K562 (cell line): ENCODE data around the gene NCKIPSD. TPM values are rescaled to one million over a fixed set of nuclear protein-coding genes. Genes with fewer than 3 reads are reported as not detected.

Experiments
- ATAC-seq: fragments of 200-7000 bp; cut with Tn5 transposase; 3 replicates; pipeline ENCODE4 v1.9.1; 2020; ENCODE audit warnings: moderate library complexity
- BruUV-seq: library from RNA; stranded (reverse); fragments of 400-500 nt; replicated peaks from 2 replicates; lab custom pipeline; 2021; lab: Mats Ljungman, UMichigan
- CTCF ChIA-PET: fragments of 300-600 bp; formaldehyde crosslinking; extraction: SDS; loops from one replicate; lab custom pipeline; 2021; ENCODE audit warnings: low intra/inter-chr PET ratio; lab: Yijun Ruan, JAX
- POLR2A ChIA-PET: fragments of 300-600, 350-650 bp; sonication (Branson Sonifier 250); formaldehyde crosslinking; extraction: SDS; loops from one replicate; lab custom pipeline; 2021; ENCODE audit warnings: antibody characterized with exemption, inconsistent platforms; lab: Yijun Ruan, JAX
- DNase-seq, 4 experiments: peaks; one replicate each; pipeline versions ENCODE4 v3.0.0 to v3.0.0-alpha.2; 2011 to 2018; ENCODE audit warnings: low spot score in 3 of 4, mixed read lengths in 3 of 4; ENCODE audit errors: extremely low read depth in 1 of 4
- FAIRE-seq: peaks from 2 replicates; lab custom pipeline; 2011; peaks lifted over from hg19 to GRCh38; lab: Jason Lieb, UNC
- H2AFZ ChIP-seq: 2 replicates; pipeline ENCODE4 v1.6.0; 2011; ENCODE audit warnings: low read depth, low read length, control low read depth, inconsistent platforms
- H3K27ac ChIP-seq: fragments of 200-600 bp; 3 replicates; pipeline ENCODE4 v1.8.0; 2011; ENCODE audit warnings: low read depth, mild to moderate bottlenecking, control low read depth, inconsistent platforms, low read length, moderate library complexity, mixed read lengths; ENCODE audit errors: extremely low read depth
- H3K27me3 ChIP-seq, 2 experiments: fragments of 300-600 bp in 1 of 2; 2 replicates in 1 of 2; 3 replicates in 1 of 2; pipeline versions ENCODE4 v1.6.0 to v1.8.0; 2011; ENCODE audit warnings: inconsistent platforms in 2 of 2, low read length in 2 of 2, mild to moderate bottlenecking in 1 of 2, mixed read lengths in 1 of 2, moderate library complexity in 1 of 2; ENCODE audit not compliant: control insufficient read depth in 2 of 2, insufficient read depth in 2 of 2
- H3K36me3 ChIP-seq: fragments of 300-600 bp; 3 replicates; pipeline ENCODE4 v1.8.0; 2011; ENCODE audit warnings: mild to moderate bottlenecking, low read length, inconsistent platforms; ENCODE audit not compliant: control insufficient read depth, insufficient read depth
- H3K4me1 ChIP-seq, 2 experiments: fragments of 200-600 bp in 1 of 2; replicated peaks in 1 of 2; 2 replicates in 1 of 2; 3 replicates in 1 of 2; pipeline versions ENCODE4 v1.5.1 to v1.8.0; 2011; ENCODE audit warnings: inconsistent platforms in 2 of 2, low read length in 2 of 2, mild to moderate bottlenecking in 1 of 2, mixed read lengths in 1 of 2, moderate library complexity in 1 of 2; ENCODE audit not compliant: control insufficient read depth in 2 of 2, insufficient read depth in 2 of 2
- H3K4me2 ChIP-seq: 2 replicates; pipeline ENCODE4 v1.6.1; 2011; ENCODE audit warnings: low read length, control low read depth, inconsistent platforms, mixed read lengths; ENCODE audit not compliant: insufficient read depth
- H3K4me3 ChIP-seq: fragments of 200-600 bp; sonication (generic), shearing (Covaris generic); 2 replicates; pipeline ENCODE4 v1.5.1; 2016; ENCODE audit warnings: control low read depth, inconsistent platforms
- H3K79me2 ChIP-seq: fragments of 200-600 bp; 3 replicates; pipeline ENCODE4 v1.8.0; 2011; ENCODE audit warnings: low read length, inconsistent platforms; ENCODE audit not compliant: control insufficient read depth, insufficient read depth
- H3K9ac ChIP-seq, 2 experiments: 2 replicates each; pipeline versions ENCODE4 v1.6.0 to v1.6.1; 2011; ENCODE audit warnings: low read depth in 2 of 2, low read length in 2 of 2, control low read depth in 1 of 2, inconsistent platforms in 1 of 2, mild to moderate bottlenecking in 1 of 2, mixed read lengths in 1 of 2; ENCODE audit not compliant: insufficient read depth in 1 of 2
- H3K9me1 ChIP-seq: one replicate; pipeline ENCODE4 v1.6.0; 2011; ENCODE audit warnings: inconsistent platforms, mild to moderate bottlenecking, low read length, moderate library complexity; ENCODE audit not compliant: control insufficient read depth, insufficient read depth
- H3K9me3 ChIP-seq: replicated peaks from 2 replicates; pipeline ENCODE4 v1.5.1; 2011; ENCODE audit warnings: low read depth, low read length, inconsistent platforms; ENCODE audit not compliant: control insufficient read depth, insufficient read depth
- H4K20me1 ChIP-seq: replicated peaks from 2 replicates; pipeline ENCODE4 v1.6.1; 2011; ENCODE audit warnings: low read length, inconsistent platforms, mixed read lengths; ENCODE audit not compliant: control insufficient read depth, insufficient read depth
- BRD9 ChIP-seq: fragments of 450-650 bp; IDR thresholded peaks from 2 replicates; pipeline ENCODE4 v1.6.1; 2018; ENCODE audit warnings: low read depth; ENCODE audit not compliant: partially characterized antibody
- DMBX1 ChIP-seq: fragments of 250-450 bp; sonication (Bioruptor Pico); IDR thresholded peaks from 2 replicates; pipeline ENCODE4 v1.8.0; 2022; ENCODE audit warnings: inconsistent platforms, mild to moderate bottlenecking, moderate library complexity, borderline replicate concordance
- SIN3B ChIP-seq: fragments of 450-650 bp; IDR thresholded peaks from 2 replicates; pipeline ENCODE4 v1.6.1; 2017; ENCODE audit warnings: low read depth, mild to moderate bottlenecking, moderate library complexity
- WGBS: fragments of 100-300 bp; shearing (Covaris generic); methylation state at CpG from one replicate; pipeline ENCODE4 v1.1.6; 2016; ENCODE audit warnings: low coverage, mixed read lengths; ENCODE audit not compliant: insufficient coverage; ENCODE audit errors: missing lambda C conversion rate; 5-methylcytosine and 5-hydroxymethylcytosine counted together
- in situ Hi-C: fragments of 300-500 bp; cut with MboI; formaldehyde crosslinking; loops from 4 replicates; pipeline ENCODE4 v1.15.0; 2018; ENCODE audit warnings: inconsistent platforms, mixed read lengths
- intact Hi-C: fragments of 100-400 bp; cut with micrococcal nuclease; formaldehyde crosslinking; loops from 2 replicates; pipeline ENCODE4 v1.14.2; 2022
- polyA plus RNA-seq, 8 experiments: library from polyadenylated mRNA; depleted of rRNA in 4 of 8; stranded (reverse) in 5 of 8; unstranded in 3 of 8; fragments of >200 nt; fragmentation: Nextera tagmentation in 2 of 8; fragmentation: Illumina TruSeq in 1 of 8; extraction: Ambion mirVana in 2 of 8; extraction: Trizol in 1 of 8; gene quantifications; 2 replicates each; pipeline versions ENCODE4 v1.2.1 to v1.2.3, GENCODE V29; 2011 to 2014; ENCODE audit warnings: inconsistent platforms in 1 of 8, missing spikeins in 1 of 8
- total RNA-seq, 7 experiments: library from RNA; depleted of rRNA in 6 of 7; stranded (reverse); fragments of >200 nt in 6 of 7; fragmentation: Illumina TruSeq in 2 of 7; extraction: Trizol in 2 of 7; gene quantifications; 2 replicates each; pipeline versions ENCODE4 v1.2.1 to v1.2.3, GENCODE V29; 2011 to 2021; ENCODE audit warnings: low replicate concordance in 1 of 7
- TF ChIP-seq, protein P1 (sequence below): fragments of 450-650 bp; IDR thresholded peaks from 2 replicates; pipeline ENCODE4 v1.6.1; 2016; ENCODE audit warnings: mild to moderate bottlenecking, moderate library complexity
- TF ChIP-seq, protein P2 (sequence below), 2 experiments: IDR thresholded peaks; 2 replicates each; pipeline ENCODE4 v1.6.1; 2011; ENCODE audit warnings: borderline replicate concordance in 1 of 2, control low read depth in 1 of 2, low read depth in 1 of 2, low read length in 1 of 2, mild to moderate bottlenecking in 1 of 2, mixed read lengths in 1 of 2, moderate library complexity in 1 of 2; ENCODE audit not compliant: insufficient read depth in 1 of 2, insufficient read length in 1 of 2, poor library complexity in 1 of 2, severe bottlenecking in 1 of 2; ENCODE audit errors: extremely low read depth in 1 of 2

NCKIPSD gene
- total and polyA plus RNA-seq, 9 of the 15 experiments (the other 6 are each of a cell fraction or from before 2014, with no cell fraction given) = 0.49 to 24.4 (median 12.3) TPM

DNA sequence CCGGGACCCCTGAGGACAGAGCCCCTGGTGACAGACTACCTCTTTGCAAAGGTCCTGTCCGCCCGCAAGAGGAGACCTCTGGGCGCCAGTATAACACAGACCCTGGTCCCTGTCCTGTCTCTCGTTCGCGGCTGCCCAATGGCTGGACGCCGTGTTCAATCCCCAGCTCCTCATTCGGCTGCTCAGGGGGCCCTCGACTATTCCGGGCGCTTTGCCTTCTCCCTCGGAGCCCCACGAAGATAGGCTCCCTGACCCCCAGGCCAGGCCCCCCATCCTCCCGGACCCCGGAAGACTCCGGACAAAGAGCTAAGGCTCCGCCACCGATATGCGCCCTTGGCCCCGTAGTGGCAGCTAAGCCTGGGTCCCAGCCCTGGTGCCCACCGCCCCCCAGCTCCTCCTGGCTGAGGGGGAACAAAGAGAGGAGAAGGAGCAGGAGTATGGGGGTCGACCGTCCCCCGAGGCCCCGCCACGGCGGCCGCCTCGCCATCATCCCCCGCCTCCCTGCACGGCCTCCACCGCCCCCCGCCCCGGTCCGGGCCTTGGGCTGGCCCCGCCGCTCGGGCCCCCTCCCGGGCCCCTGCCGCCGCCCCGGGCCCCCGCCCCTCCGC, 23.5 kb downstream of the NCKIPSD start (continued):
- no peak for TF ChIP-seq BRD9

DNA sequence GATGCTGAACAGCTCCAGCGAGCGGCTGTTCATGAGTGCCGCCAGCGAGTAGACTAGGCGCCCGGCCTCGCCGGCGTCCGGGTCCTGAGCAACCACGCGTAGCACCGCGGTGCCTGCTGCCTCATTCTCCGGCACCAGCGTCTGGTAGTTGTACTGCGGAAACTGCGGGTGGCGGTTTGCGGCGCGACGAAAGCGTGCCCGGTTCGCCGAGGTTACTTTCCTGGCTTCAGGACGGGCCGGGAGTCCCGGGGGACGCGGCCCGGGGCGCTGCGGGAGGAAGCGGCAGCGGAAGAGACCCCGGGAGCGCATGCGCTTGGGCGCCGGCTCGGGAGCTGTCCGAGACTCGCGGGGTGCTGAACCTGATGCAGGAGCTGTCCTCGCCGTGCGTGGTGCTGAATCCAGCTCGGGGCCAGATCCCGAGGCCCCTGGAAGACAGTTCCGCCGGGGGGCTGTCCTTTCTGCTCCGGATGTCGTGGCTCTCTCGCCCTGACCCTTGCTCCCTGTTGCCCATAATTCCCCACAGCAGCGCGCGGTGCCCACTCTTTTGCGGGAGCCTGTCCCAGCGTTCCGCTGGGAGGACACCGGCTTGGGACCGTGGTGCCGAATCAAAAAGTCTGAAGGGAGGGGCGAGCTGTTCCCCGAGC, 24.1 kb downstream of the NCKIPSD start:
- H3K79me2 ChIP-seq = no peaks in the 10 kb centered on the region
- peak overlapping the region in 1 of 2 experiments; percentile 4; a peak in 1 of 4 replicates for H3K9ac ChIP-seq
- H3K4me1 ChIP-seq = peaks cover 2 to 36% of the 10 kb centered on the region in 2 experiments; a peak in 4 of 5 replicates
- in situ Hi-C loops = no loop called here
- FAIRE-seq = peak; percentile 82
- no peak overlapping the region for H3K27ac ChIP-seq
- no peak overlapping the region; the same call in 1 of the 2 replicates for H3K4me2 ChIP-seq
- no peaks in the 10 kb centered on the region for H3K9me3 ChIP-seq
- no peak overlapping the region for H2AFZ ChIP-seq
- ChIA-PET CTCF (no interaction called here), POLR2A (interaction anchor here (0.6 to 1.5 kb wide), 6 partner anchors 9 to 261 kb away, joined by 3 to 5 read pairs (median 3); no protein-coding TSS in a partner anchor)
- BruUV-seq = no TSS peak
- intact Hi-C loops = no loop called here
- WGBS = 22% methylated on average over 30 of the region's 67 CpGs
- H4K20me1 ChIP-seq = no peaks in the 10 kb centered on the region
- ATAC-seq = no peak; the same call in 2 of the 3 replicates
- peak; percentile 74 to 88 (median 87) for DNase-seq
- no peak overlapping the region; the same call in 1 of the 2 replicates for H3K4me3 ChIP-seq
- H3K9me1 ChIP-seq = no peaks in the 10 kb centered on the region
- no peaks in the 10 kb centered on the region; a peak in 1 of 5 replicates for H3K27me3 ChIP-seq
- peaks cover 2% of the 10 kb centered on the region; the same call in 1 of the 3 replicates for H3K36me3 ChIP-seq
- TF ChIP-seq, protein P1, sequence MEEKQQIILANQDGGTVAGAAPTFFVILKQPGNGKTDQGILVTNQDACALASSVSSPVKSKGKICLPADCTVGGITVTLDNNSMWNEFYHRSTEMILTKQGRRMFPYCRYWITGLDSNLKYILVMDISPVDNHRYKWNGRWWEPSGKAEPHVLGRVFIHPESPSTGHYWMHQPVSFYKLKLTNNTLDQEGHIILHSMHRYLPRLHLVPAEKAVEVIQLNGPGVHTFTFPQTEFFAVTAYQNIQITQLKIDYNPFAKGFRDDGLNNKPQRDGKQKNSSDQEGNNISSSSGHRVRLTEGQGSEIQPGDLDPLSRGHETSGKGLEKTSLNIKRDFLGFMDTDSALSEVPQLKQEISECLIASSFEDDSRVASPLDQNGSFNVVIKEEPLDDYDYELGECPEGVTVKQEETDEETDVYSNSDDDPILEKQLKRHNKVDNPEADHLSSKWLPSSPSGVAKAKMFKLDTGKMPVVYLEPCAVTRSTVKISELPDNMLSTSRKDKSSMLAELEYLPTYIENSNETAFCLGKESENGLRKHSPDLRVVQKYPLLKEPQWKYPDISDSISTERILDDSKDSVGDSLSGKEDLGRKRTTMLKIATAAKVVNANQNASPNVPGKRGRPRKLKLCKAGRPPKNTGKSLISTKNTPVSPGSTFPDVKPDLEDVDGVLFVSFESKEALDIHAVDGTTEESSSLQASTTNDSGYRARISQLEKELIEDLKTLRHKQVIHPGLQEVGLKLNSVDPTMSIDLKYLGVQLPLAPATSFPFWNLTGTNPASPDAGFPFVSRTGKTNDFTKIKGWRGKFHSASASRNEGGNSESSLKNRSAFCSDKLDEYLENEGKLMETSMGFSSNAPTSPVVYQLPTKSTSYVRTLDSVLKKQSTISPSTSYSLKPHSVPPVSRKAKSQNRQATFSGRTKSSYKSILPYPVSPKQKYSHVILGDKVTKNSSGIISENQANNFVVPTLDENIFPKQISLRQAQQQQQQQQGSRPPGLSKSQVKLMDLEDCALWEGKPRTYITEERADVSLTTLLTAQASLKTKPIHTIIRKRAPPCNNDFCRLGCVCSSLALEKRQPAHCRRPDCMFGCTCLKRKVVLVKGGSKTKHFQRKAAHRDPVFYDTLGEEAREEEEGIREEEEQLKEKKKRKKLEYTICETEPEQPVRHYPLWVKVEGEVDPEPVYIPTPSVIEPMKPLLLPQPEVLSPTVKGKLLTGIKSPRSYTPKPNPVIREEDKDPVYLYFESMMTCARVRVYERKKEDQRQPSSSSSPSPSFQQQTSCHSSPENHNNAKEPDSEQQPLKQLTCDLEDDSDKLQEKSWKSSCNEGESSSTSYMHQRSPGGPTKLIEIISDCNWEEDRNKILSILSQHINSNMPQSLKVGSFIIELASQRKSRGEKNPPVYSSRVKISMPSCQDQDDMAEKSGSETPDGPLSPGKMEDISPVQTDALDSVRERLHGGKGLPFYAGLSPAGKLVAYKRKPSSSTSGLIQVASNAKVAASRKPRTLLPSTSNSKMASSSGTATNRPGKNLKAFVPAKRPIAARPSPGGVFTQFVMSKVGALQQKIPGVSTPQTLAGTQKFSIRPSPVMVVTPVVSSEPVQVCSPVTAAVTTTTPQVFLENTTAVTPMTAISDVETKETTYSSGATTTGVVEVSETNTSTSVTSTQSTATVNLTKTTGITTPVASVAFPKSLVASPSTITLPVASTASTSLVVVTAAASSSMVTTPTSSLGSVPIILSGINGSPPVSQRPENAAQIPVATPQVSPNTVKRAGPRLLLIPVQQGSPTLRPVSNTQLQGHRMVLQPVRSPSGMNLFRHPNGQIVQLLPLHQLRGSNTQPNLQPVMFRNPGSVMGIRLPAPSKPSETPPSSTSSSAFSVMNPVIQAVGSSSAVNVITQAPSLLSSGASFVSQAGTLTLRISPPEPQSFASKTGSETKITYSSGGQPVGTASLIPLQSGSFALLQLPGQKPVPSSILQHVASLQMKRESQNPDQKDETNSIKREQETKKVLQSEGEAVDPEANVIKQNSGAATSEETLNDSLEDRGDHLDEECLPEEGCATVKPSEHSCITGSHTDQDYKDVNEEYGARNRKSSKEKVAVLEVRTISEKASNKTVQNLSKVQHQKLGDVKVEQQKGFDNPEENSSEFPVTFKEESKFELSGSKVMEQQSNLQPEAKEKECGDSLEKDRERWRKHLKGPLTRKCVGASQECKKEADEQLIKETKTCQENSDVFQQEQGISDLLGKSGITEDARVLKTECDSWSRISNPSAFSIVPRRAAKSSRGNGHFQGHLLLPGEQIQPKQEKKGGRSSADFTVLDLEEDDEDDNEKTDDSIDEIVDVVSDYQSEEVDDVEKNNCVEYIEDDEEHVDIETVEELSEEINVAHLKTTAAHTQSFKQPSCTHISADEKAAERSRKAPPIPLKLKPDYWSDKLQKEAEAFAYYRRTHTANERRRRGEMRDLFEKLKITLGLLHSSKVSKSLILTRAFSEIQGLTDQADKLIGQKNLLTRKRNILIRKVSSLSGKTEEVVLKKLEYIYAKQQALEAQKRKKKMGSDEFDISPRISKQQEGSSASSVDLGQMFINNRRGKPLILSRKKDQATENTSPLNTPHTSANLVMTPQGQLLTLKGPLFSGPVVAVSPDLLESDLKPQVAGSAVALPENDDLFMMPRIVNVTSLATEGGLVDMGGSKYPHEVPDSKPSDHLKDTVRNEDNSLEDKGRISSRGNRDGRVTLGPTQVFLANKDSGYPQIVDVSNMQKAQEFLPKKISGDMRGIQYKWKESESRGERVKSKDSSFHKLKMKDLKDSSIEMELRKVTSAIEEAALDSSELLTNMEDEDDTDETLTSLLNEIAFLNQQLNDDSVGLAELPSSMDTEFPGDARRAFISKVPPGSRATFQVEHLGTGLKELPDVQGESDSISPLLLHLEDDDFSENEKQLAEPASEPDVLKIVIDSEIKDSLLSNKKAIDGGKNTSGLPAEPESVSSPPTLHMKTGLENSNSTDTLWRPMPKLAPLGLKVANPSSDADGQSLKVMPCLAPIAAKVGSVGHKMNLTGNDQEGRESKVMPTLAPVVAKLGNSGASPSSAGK = no peak
- no peak for TF ChIP-seq SIN3B
- TF ChIP-seq, protein P2, sequence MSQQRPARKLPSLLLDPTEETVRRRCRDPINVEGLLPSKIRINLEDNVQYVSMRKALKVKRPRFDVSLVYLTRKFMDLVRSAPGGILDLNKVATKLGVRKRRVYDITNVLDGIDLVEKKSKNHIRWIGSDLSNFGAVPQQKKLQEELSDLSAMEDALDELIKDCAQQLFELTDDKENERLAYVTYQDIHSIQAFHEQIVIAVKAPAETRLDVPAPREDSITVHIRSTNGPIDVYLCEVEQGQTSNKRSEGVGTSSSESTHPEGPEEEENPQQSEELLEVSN (IDR thresholded peaks at IDR 0.05; ENCODE audit: borderline replicate concordance in 1 of 2, extremely low read depth in 1 of 2, insufficient read depth in 1 of 2, insufficient read length in 1 of 2, low read depth in 1 of 2, low read length in 1 of 2, poor library complexity in 1 of 2, severe bottlenecking in 1 of 2) = peak in 1 of 2 experiments; percentile 36
- peak; percentile 95; the same call in 1 of the 2 replicates for TF ChIP-seq DMBX1 (CRISPR knock-in tag)
